GM21515 (cell line): ENCODE results near the gene AMIGO1.

Source experiments
- ATAC-seq: cut with Tn5 transposase; IDR thresholded peaks from one replicate; pipeline ENCODE4 v1.9.1; 2021; ENCODE audit not compliant: unreplicated experiment

AMIGO1 gene, protein sequence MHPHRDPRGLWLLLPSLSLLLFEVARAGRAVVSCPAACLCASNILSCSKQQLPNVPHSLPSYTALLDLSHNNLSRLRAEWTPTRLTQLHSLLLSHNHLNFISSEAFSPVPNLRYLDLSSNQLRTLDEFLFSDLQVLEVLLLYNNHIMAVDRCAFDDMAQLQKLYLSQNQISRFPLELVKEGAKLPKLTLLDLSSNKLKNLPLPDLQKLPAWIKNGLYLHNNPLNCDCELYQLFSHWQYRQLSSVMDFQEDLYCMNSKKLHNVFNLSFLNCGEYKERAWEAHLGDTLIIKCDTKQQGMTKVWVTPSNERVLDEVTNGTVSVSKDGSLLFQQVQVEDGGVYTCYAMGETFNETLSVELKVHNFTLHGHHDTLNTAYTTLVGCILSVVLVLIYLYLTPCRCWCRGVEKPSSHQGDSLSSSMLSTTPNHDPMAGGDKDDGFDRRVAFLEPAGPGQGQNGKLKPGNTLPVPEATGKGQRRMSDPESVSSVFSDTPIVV

DNA sequence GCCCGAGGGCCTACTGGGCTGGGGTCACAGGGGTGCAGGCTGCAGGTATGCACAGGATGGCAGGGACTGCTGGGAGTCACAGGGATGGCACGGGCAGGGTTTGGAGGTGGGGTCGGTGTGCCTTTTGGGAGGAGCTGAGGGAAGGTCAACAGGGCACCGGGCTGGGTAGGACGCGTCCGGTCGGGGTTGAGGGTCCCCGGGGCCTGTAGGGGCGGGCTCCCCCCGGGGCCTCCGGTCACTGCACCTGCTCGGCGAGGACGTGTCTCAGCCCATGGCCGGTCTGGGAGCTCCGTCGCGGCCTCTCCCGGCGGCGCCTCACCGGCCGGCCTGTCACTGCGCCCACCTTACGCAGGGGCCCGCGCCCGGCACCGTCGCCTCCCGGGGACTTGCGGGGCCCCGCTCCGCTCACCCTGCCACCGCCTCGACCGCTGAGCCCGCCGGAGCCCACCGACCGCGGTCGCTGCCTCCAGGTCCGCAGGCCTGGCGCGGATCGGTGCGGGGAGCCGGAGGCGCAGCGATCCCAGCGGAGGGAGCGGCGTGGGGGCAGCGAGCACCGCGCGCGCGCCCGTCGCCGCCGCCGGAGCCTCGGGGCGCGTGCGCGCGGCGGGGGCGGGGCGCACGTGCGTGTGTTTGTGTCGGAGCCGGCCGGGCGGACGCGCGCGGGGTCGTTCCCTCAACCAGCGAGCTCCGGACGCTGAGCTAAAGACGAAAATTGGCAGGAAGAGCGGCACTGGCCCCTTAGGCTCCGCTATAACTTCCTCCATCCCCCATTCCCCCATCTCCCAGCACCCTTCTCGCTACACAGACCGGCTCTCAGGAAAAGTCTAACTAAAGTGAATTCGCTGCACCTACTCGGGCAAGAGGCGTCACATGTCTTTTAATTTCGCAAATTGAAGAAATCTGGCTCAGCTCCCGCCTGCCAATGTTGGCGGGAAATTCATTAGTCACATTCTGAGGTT lies at the start of gene AMIGO1:
Gene AMIGO1, minus strand, starts transcription at position 552 of the 959 bp plus-strand sequence. CDS start 815 bp downstream, outside the sequence.
- ATAC-seq: peak; percentile 46

DNA sequence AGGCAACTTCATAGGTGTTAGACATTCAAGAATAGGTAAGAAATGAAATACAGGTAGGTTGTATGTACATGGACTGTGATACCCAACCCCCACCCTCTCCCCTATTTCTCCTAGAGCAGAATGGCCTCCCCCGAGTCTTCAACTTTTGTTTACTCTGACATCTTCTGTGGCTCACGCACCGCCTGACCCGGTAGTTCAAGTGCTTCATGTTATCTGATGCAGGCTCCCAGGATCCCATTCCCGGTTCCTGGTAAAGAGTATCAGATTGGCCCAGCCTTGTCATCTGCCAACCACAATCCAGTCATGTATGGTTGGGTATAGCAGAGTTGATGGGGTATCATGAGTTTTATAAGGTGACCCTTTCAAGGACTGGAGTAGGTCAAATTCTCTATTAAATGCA lies 48.0 kb upstream of the AMIGO1 start:
- ATAC-seq: no peak

DNA sequence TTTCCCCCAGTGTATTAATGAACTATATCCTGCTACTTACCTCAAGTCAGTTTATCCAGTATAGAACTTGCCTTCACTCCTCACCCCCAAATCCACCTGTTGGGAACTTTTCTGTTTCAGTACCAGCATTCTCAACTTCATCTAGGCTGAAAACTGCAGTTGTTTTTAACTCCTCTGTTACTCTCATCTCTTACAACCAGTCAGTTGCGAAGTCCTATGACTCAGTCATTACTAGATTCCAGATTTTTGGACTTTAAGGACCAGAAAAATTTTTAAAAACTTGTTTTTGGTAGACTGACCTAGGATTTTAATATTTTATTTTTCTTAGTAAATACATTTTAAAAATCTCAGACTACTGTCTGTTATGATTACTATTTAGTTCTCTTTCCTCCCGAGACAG lies 47.0 kb upstream of the AMIGO1 start:
- ATAC-seq: no peak

DNA sequence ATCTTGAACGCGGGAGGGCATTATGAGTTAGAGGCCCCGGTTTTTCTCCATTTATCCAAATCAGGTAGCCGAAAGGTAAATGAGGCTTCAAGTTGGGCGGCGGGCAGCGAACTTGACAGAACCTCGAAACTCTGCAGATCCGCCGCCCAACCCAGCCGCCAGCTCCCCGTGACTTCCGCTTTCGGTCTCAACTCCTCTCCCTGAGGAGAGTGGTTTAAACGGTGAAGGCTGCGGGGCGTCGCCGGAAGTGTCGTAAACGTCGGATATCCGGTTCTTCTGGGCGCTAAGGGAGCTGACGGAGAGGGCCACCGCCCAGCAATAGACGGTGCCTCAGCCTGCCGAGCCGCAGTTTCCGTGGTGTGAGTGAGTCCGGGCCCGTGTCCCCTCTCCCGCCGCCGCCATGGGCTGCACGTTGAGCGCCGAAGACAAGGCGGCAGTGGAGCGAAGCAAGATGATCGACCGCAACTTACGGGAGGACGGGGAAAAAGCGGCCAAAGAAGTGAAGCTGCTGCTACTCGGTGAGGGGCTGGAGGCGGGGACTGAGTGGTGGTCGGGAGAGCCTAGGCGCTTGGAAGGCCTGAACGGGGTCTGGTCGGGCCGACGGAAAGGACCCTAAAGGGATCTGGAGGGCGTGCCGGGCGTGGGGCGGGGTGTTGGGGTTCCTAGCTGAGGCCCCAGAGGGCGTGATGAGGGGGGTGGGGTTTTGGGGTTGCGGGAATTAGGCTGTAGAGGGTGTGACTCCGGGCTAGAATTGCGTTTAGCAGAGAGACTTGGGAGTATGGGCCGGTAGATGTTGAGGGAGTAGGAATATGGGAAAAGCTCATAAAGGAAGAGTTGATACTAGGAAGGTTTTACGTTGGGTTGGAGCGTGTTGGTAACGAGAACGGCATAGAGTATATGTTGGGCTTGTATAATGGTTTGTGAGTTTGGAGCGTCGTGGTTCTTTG lies 39.1 kb upstream of the AMIGO1 start, which contains the start of gene GNAI3:
Gene GNAI3, plus strand, starts transcription at position 295 of the 947 bp plus-strand sequence. Its CDS starts 106 bp downstream, at position 401.
- ATAC-seq: peak; percentile 89

DNA sequence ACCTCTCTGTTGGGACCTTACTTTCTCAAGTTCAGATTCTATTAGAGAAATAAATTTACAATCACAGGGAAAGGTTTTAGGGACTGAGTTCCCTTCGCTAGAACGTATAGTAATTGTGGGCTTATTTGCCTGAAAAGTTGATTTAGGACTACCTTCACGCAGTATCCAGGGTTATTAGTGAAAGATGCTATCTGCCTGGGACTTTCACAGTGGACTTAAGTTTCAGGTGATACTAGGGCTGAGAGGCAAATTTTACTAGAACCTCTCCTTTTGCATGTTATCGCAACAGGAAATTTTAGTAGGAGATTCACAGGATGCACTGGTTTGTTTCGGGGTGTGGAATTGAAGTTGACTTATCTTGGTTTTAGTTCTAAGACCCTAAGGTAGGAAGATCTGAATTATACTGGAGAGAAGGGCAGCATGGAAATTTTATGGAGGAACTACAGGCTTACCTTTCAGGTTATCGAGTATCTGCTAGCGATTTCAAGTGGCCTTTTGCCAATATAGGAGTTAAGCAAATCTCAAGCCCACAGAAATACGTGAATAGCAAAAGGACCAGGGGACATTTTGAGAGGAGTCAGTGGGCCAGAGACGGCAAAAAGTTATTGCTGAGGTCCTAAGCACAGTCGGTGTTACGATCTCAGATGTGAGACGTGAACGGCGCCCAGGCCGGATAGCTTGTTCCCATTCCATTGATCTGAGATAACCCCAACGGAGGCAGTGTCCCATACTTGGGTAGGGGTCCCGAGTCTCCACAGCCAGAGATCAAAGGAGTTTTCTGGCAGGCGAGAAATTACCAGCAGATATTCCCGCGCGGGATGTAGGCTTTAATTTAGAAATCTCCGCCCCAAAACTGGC lies 38.2 kb upstream of the AMIGO1 start:
- ATAC-seq: peak; percentile 29

DNA sequence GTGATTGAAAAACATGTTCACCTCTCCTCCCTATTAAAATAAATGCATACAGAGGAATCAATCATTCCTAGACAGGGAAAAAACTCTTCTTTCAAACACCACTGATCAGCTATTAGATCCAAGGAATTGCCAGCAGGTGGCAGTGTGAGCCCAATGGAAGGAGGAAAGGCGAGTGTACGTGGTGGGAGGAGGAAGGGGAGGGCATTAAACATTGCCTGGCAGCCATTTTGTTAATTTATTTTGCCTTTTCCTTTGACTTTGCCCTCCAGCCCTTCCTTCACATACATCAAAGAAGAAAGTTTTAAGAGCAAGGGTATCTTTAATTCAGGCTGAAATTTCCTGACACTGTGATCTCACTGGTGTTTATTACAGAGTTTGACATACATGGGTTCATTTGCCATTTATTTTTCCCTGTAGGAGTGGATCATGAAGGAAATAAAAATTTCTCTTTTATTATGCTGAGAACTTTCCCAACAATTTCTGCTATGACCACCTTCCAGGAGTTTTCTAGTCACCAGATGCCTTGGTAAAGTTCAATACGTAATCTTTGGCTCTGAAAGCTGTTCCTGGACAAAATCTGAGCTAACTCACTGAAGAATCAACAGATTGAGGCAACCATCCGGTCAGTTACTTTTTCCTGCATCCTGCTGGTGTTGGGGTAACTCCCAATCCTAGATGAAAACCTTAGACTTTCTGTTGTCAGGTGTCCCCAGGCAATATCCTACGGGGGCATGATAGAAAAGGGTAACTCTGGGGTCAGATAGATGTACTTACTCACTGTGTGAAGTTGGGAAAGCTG lies 37.0 kb upstream of the AMIGO1 start:
- peak; percentile 45 for ATAC-seq

DNA sequence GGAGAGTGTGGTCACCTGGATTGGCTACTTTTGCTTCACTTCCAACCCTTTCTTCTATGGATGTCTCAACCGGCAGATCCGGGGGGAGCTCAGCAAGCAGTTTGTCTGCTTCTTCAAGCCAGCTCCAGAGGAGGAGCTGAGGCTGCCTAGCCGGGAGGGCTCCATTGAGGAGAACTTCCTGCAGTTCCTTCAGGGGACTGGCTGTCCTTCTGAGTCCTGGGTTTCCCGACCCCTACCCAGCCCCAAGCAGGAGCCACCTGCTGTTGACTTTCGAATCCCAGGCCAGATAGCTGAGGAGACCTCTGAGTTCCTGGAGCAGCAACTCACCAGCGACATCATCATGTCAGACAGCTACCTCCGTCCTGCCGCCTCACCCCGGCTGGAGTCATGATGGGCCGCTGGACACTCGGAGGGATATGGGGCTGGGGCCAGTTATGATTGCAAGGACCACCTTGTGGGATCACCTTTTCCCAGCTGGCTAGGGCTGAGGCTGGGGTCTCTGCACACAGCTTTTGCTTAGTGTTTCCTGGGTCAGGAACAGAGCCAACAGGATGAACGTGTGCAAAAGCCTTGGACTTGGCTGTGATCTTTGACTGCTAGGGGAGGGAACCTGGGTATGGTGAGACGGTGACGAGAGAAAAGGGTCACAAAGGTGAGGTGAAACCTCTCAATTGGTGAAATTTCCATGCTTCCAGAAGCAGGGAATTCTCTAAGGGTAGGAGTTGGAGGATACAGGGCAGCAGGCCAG lies 34.6 kb upstream of the AMIGO1 start:
- no peak for ATAC-seq

DNA sequence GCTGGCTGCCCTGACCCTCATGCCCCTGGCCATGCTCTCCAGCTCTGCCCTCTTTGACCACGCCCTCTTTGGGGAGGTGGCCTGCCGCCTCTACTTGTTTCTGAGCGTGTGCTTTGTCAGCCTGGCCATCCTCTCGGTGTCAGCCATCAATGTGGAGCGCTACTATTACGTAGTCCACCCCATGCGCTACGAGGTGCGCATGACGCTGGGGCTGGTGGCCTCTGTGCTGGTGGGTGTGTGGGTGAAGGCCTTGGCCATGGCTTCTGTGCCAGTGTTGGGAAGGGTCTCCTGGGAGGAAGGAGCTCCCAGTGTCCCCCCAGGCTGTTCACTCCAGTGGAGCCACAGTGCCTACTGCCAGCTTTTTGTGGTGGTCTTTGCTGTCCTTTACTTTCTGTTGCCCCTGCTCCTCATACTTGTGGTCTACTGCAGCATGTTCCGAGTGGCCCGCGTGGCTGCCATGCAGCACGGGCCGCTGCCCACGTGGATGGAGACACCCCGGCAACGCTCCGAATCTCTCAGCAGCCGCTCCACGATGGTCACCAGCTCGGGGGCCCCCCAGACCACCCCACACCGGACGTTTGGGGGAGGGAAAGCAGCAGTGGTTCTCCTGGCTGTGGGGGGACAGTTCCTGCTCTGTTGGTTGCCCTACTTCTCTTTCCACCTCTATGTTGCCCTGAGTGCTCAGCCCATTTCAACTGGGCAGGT lies 33.9 kb upstream of the AMIGO1 start:
- ATAC-seq: no peak

DNA sequence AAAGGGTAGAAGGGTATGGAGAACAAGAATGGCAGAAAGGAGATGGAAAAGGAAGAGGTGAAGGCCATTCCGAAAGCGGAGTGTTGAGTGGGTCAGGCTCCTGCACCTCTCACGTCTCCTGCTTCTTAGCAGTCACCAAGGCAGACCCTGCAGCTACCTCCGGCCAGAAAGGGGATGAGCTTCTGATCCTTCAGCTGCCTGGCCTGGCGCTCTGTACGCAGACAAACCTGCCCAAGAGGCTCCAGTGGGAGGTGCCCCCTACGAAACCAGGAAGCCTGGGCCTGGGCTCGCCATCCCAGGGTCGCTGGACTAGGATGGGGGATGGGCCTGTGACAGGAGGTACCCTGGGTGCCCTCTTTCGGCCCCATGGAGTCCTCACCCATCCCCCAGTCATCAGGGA lies 33.1 kb upstream of the AMIGO1 start:
- no peak for ATAC-seq

DNA sequence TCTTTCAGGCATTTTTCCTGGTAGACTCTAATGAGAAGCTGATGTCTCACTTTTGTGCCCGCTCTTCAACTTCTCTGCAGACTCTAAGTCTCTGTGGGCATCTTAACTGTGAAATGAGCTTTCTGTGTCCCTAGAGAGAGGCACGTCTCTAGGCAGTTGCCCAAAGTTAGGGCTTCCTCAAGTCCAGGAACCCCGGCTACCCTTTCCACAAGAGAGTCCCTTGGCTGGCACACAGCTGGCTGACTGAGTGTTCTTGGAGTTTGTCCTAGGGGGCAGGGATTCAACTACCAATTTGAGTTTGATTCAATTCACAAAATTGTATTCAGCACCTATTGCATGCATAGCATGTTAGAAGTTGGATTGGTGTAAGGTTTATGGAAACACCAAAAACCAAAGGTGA lies 31.6 kb upstream of the AMIGO1 start:
- no peak for ATAC-seq

DNA sequence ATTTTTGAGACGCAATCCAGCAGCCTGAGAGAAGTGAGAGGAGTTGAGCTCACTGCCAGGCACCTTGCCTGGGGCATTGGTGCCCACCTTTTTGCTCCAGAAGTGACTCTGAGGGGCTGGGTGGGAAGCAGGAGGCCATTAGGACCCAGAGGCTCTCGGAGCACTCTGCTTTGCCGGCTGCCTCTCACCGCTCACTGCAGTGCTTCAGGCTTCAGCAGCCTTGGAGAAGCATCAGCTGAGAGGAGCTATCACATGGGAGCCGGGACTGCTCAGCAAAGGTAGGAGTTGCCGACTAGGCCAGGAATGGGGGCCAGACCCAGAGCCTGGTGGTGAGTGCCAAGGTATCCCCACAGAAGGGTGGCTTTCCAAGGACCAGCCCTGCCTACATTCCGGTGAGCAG lies 30.1 kb upstream of the AMIGO1 start, which contains the start of gene GPR61:
Gene GPR61, plus strand, starts transcription at position 197 of the 400 bp plus-strand sequence. CDS start 3,151 bp downstream, outside the sequence.
- no peak for ATAC-seq

DNA sequence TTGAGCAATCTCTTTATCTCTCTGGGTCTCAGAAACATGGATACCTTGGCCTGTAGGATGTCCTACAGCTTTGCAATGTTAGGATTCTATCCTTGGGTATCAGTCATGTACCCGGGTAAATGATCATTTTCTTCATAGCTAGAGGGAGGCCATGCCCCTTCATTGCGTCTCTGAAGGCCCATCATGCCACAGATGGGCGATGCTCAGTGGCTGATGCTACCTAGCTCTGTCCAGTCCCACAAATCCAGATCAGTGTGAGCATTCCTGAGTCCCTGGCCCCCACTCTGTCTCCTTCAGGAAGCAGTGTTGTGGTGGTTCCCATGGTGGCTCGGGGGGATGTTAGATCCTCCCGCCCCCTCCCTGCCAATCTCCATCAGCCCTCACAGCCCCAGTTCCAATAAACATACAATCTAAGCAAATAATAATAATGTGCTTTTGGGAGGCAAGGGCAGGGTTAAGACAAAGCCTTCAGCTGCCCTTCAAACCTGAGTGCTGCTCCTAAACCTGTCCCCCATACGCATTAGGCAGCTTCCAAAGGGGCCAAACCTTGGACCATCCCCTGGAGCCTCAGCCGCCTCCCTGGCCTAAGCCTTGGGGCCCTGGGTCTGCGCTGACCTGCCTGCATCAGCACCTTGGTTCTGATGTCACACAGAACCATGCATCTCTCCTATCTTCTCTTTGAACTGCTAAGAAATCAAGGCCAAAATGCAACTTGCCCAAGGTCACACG lies 29.5 kb upstream of the AMIGO1 start:
- ATAC-seq: no peak

DNA sequence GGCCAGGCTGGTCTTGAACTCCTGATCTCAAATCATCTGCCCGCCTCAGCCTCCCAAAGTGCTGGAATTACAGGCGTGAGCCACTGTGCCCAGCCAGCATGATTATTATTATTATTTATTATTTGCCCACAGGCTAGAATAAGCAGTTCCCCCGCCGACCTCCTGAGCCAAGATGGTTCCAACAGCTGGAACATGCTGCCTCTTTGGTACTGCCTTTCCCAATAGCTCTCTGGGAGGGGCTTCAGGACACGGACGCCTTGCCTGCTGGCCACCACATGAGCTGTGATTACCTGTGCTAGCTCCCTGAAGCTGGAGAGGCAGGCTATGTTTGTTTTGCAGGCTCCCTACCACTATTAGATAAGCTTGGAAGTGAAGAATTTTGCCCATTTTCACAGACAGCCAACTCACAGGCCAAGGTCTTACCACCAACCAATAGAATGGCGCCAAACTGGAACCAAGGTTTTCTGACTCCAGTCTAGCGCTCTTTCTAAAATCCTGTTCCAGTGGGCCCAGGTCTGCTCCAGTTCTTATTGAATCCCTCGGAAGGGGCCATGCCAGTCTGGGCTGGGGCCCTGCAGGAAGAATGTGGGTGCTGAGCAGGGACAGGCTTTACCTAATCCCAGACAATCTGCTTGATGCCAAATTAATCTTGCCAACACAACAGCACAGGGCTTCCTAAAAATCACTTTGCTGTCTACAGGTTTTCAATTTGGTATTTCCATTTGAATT lies 28.1 kb upstream of the AMIGO1 start:
- no peak for ATAC-seq

DNA sequence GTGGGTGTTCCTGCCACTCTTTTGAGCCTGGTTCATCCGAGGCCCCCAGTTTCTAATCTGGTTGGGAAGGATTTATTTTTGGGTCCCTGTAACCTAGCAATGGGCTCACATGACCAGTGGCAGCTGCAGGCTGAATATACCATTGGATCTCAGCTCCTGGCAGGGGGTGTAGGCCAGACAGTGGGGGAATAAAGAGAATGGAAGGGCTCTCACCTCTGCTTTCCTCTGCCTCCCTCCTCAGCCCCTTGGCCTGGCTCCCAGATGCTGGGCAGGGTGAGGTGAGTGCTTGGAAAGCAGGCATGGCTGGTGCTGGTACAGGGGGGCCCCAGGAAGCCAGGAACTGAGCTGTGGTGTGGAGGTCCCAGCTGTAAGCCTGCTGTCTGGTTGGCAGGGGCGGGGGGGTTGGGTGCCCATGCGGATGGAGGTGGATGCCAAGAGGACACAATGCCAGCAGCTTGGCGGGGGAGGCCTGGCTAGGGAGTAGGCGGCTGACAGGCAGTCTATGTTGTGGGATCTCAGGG lies 26.5 kb upstream of the AMIGO1 start:
- ATAC-seq: no peak

DNA sequence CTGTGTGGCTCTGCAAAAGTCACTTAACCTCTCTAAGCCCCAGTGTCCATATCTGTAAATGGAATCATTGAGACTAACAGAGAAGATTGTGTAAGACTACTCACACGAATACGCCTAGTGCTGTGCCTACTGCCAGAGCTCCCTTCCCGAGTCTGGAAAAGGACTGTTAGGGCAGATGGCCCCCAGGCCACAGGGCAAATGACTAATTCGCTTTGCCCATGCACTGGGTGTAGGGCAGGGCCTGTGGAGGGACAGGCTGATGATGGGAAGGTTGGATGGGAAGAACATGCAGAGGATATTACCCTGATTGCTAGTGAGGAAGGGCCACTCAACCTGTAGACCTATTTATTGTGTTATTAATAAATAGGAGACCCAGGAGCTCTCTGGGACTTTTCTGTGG lies 26.0 kb upstream of the AMIGO1 start:
- no peak for ATAC-seq
